OCI-LY7 (cell line): ENCODE measurements around the gene SUGP2. TPM values are rescaled to one million over a fixed set of nuclear protein-coding genes. Genes with fewer than 3 reads are reported as not detected.
"Not testable (repeated sequence)": the region's sequence is repeated elsewhere in the genome, so short reads cannot be mapped to it uniquely, and the experiment has no call there.

Experiments used
- BruUV-seq: library from RNA; stranded (reverse); fragments of 400-500 nt; replicated peaks from 2 replicates; lab custom pipeline; 2021; lab: Mats Ljungman, UMichigan
- CTCF ChIA-PET: fragments of 300-600 bp; sonication (Branson Sonifier 250); formaldehyde crosslinking; loops from one replicate; lab custom pipeline; 2022; ENCODE audit warnings: antibody characterized with exemption; ENCODE audit not compliant: unreplicated experiment; lab: Charles Lee
- POLR2A ChIA-PET: fragments of 300-600 bp; sonication (Branson Sonifier 250); formaldehyde crosslinking; loops from one replicate; lab custom pipeline; 2022; ENCODE audit warnings: antibody characterized with exemption; lab: Charles Lee
- DNase-seq: peaks from one replicate; pipeline ENCODE4 v3.0.0-alpha.2; 2015; ENCODE audit warnings: low spot score
- H2AFZ ChIP-seq: fragments of 200-600 bp; sonication (generic), shearing (Covaris generic); 2 replicates; pipeline ENCODE4 v1.6.1; 2014; ENCODE audit warnings: mild to moderate bottlenecking, antibody characterized with exemption, low read length, moderate library complexity
- H3K27ac ChIP-seq: fragments of 200-600 bp; sonication (generic); 2 replicates; pipeline ENCODE4 v1.5.1; 2014; ENCODE audit warnings: mixed run types, low read depth, mild to moderate bottlenecking, moderate library complexity, low read length, inconsistent platforms; ENCODE audit not compliant: poor library complexity, severe bottlenecking
- H3K36me3 ChIP-seq: fragments of 200-600 bp; sonication (generic); 2 replicates; pipeline ENCODE4 v1.6.1; 2014; ENCODE audit warnings: mild to moderate bottlenecking, antibody characterized with exemption, low read length, moderate library complexity, mixed read lengths; ENCODE audit not compliant: insufficient read depth
- H3K4me1 ChIP-seq: fragments of 200-600 bp; sonication (generic); 2 replicates; pipeline ENCODE4 v1.5.1; 2014; ENCODE audit warnings: mild to moderate bottlenecking, low read length; ENCODE audit not compliant: insufficient read depth, poor library complexity, severe bottlenecking
- H3K4me2 ChIP-seq: fragments of 200-600 bp; sonication (generic); 2 replicates; pipeline ENCODE4 v1.6.1; 2014; ENCODE audit warnings: mild to moderate bottlenecking, low read length
- H3K4me3 ChIP-seq: fragments of 200-600 bp; sonication (generic); 2 replicates; pipeline ENCODE4 v1.5.1; 2014; ENCODE audit warnings: mild to moderate bottlenecking, low read depth, low read length; ENCODE audit not compliant: poor library complexity, severe bottlenecking
- H3K79me2 ChIP-seq: fragments of 200-600 bp; sonication (generic); 2 replicates; pipeline ENCODE4 v1.6.1; 2016; ENCODE audit warnings: low read depth, mild to moderate bottlenecking, low read length, moderate library complexity, mixed read lengths; ENCODE audit not compliant: insufficient read depth
- H3K9me2 ChIP-seq: fragments of 200-600 bp; sonication (generic); 2 replicates; pipeline ENCODE4 v1.6.1; 2016; ENCODE audit warnings: mild to moderate bottlenecking, low read length, mixed read lengths; ENCODE audit not compliant: insufficient read depth
- H3K9me3 ChIP-seq: fragments of 200-600 bp; sonication (generic); 2 replicates; pipeline ENCODE4 v1.6.1; 2014; ENCODE audit warnings: mild to moderate bottlenecking, mixed run types, low read length, mixed read lengths
- H4K20me1 ChIP-seq: fragments of 200-600 bp; sonication (generic); 2 replicates; pipeline ENCODE4 v1.6.1; 2014; ENCODE audit warnings: mild to moderate bottlenecking, antibody characterized with exemption, low read length, moderate library complexity, mixed read lengths; ENCODE audit not compliant: insufficient read depth
- CTCF ChIP-seq: fragments of 200-600 bp; sonication (generic); conservative IDR thresholded peaks from 2 replicates; pipeline ENCODE4 v1.5.1; 2014; ENCODE audit warnings: mild to moderate bottlenecking, antibody characterized with exemption, low read length, moderate library complexity, mixed read lengths
- EZH2phosphoT487 ChIP-seq: fragments of 200-600 bp; sonication (generic); IDR thresholded peaks from 2 replicates; pipeline ENCODE4 v1.6.1; 2018; ENCODE audit warnings: low read depth, borderline replicate concordance, mild to moderate bottlenecking, mixed run types, antibody characterized with exemption, low read length, moderate library complexity, mixed read lengths
- intact Hi-C: fragments of 100-400 bp; cut with micrococcal nuclease; formaldehyde crosslinking; loops from one replicate; pipeline ENCODE4 v1.10.0; 2022; ENCODE audit not compliant: unreplicated experiment
- total RNA-seq, 2 experiments: library from RNA; depleted of rRNA in 1 of 2; stranded (reverse); fragments of >200 nt in 1 of 2; shearing (Covaris generic) in 1 of 2; gene quantifications; 2 replicates each; pipeline ENCODE4 v1.2.3, GENCODE V29; 2014 to 2022

The SUGP2 gene
- total RNA-seq, 2 experiments from 2014 or later, result 111 to 229 TPM

- Histone ChIP-seq H2AFZ (no peak overlapping the region), H3K9me2 (no peaks in the 10 kb centered on the region), H4K20me1 (no peaks in the 10 kb centered on the region), H3K4me2 (no peak overlapping the region), H3K27ac (no peak overlapping the region), H3K4me1 (peaks cover 10% of the 10 kb centered on the region), H3K36me3 (no peaks in the 10 kb centered on the region), H3K4me3 (no peak overlapping the region), H3K79me2 (no peaks in the 10 kb centered on the region), H3K9me3 (no peaks in the 10 kb centered on the region)
- CTCF ChIA-PET, result no interaction called here
- POLR2A ChIA-PET, result no interaction called here
- intact Hi-C loops, result no loop called here
- BruUV-seq, result no TSS peak
- no peak for DNase-seq
- no peak for TF ChIP-seq EZH2phosphoT487
- TF ChIP-seq CTCF, result no peak
Observed at GRCh38 chr19:18954094-18954493, 79.2 kb downstream of the SUGP2 start.

GRCh38 chr19:18952364-18953003 is 80.8 kb downstream of the SUGP2 start:
- BruUV-seq, CTCF ChIA-PET, POLR2A ChIA-PET, H3K4me3 ChIP-seq, H4K20me1 ChIP-seq, H3K27ac ChIP-seq, H3K9me2 ChIP-seq, H3K9me3 ChIP-seq, H3K79me2 ChIP-seq, H3K36me3 ChIP-seq, intact Hi-C loops, H3K4me2 ChIP-seq, DNase-seq, H2AFZ ChIP-seq: not testable (repeated sequence)
- H3K4me1 ChIP-seq, result peaks cover 26% of the 10 kb centered on the region

GRCh38 chr19:18951721-18952281 is 81.5 kb downstream of the SUGP2 start:
- CTCF ChIA-PET, result no interaction called here
- Histone ChIP-seq H3K4me2 (no peak overlapping the region), H3K79me2 (no peaks in the 10 kb centered on the region), H3K9me2 (no peaks in the 10 kb centered on the region), H2AFZ (no peak overlapping the region), H3K9me3 (no peaks in the 10 kb centered on the region), H3K27ac (no peak overlapping the region), H3K36me3 (no peaks in the 10 kb centered on the region), H3K4me1 (peaks cover 33% of the 10 kb centered on the region), H3K4me3 (no peak overlapping the region), H4K20me1 (no peaks in the 10 kb centered on the region)
- POLR2A ChIA-PET, result no interaction called here
- DNase-seq, result no peak
- intact Hi-C loops, result no loop called here
- no TSS peak for BruUV-seq
- TF ChIP-seq EZH2phosphoT487 (no peak), CTCF (no peak)
